Astrocyte (in vitro differentiated cells and primary cell): ENCODE results near the gene CAND1. TPM values are rescaled to one million over a fixed set of nuclear protein-coding genes. Genes with fewer than 3 reads are reported as not detected.

Source experiments
- DNase-seq: peaks from one replicate; pipeline ENCODE4 v3.0.0-alpha.2; 2010; ENCODE audit warnings: low read depth
- FAIRE-seq: peaks from 2 replicates; lab custom pipeline; 2011; peaks lifted over from hg19 to GRCh38; lab: Jason Lieb, UNC
- H2AFZ ChIP-seq: 2 replicates; pipeline ENCODE4 v1.6.0; 2012; ENCODE audit warnings: low read depth, low read length, inconsistent platforms
- H3K27ac ChIP-seq: 2 replicates; pipeline ENCODE4 v1.5.1; 2011; ENCODE audit warnings: low read depth, low read length, inconsistent platforms
- H3K27me3 ChIP-seq: 2 replicates; pipeline ENCODE4 v1.6.0; 2011; ENCODE audit warnings: low read length, inconsistent platforms; ENCODE audit not compliant: insufficient read depth
- H3K36me3 ChIP-seq: 2 replicates; pipeline ENCODE4 v1.5.1; 2011; ENCODE audit warnings: low read length, inconsistent platforms; ENCODE audit not compliant: insufficient read depth
- H3K4me1 ChIP-seq: 2 replicates; pipeline ENCODE4 v1.5.1; 2011; ENCODE audit warnings: low read length, inconsistent platforms; ENCODE audit not compliant: insufficient read depth
- H3K4me2 ChIP-seq: 2 replicates; pipeline ENCODE4 v1.6.0; 2012; ENCODE audit warnings: low read length, inconsistent platforms
- H3K4me3 ChIP-seq: 2 replicates; pipeline ENCODE4 v1.5.1; 2011; ENCODE audit warnings: low read depth, mild to moderate bottlenecking, low read length, inconsistent platforms; ENCODE audit not compliant: insufficient read depth
- H3K79me2 ChIP-seq: 2 replicates; pipeline ENCODE4 v1.6.0; 2012; ENCODE audit warnings: mild to moderate bottlenecking, low read length, inconsistent platforms; ENCODE audit not compliant: insufficient read depth
- H3K9ac ChIP-seq: 2 replicates; pipeline ENCODE4 v1.6.0; 2012; ENCODE audit warnings: mild to moderate bottlenecking, low read length, inconsistent platforms
- H3K9me3 ChIP-seq: 2 replicates; pipeline ENCODE4 v1.5.1; 2012; ENCODE audit warnings: low read depth, mild to moderate bottlenecking, low read length, inconsistent platforms; ENCODE audit not compliant: insufficient read depth
- H4K20me1 ChIP-seq: 2 replicates; pipeline ENCODE4 v1.6.0; 2012; ENCODE audit warnings: low read length, inconsistent platforms; ENCODE audit not compliant: insufficient read depth
- H3K27ac Mint-ChIP-seq: one replicate; pipeline ENCODE4 v1.8.0; 2021; ENCODE audit warnings: mild to moderate bottlenecking, mixed read lengths; ENCODE audit not compliant: unreplicated experiment
- H3K27me3 Mint-ChIP-seq: one replicate; pipeline ENCODE4 v1.8.0; 2021; ENCODE audit warnings: low read depth, mixed read lengths; ENCODE audit not compliant: unreplicated experiment
- H3K36me3 Mint-ChIP-seq: one replicate; pipeline ENCODE4 v1.8.0; 2021; ENCODE audit warnings: low read depth, mixed read lengths; ENCODE audit not compliant: unreplicated experiment
- H3K4me1 Mint-ChIP-seq: one replicate; pipeline ENCODE4 v1.8.0; 2021; ENCODE audit warnings: low read depth, mixed read lengths; ENCODE audit not compliant: unreplicated experiment
- H3K4me3 Mint-ChIP-seq: one replicate; pipeline ENCODE4 v1.8.0; 2021; ENCODE audit warnings: mild to moderate bottlenecking, moderate library complexity, mixed read lengths; ENCODE audit not compliant: unreplicated experiment
- H3K9me3 Mint-ChIP-seq: one replicate; pipeline ENCODE4 v1.8.0; 2021; ENCODE audit warnings: mild to moderate bottlenecking, mixed read lengths; ENCODE audit not compliant: unreplicated experiment
- CTCF ChIP-seq: IDR thresholded peaks from 2 replicates; pipeline ENCODE4 v1.5.1; 2011; ENCODE audit warnings: low read depth, mild to moderate bottlenecking, inconsistent platforms, low read length, moderate library complexity; ENCODE audit not compliant: insufficient read depth
- EZH2 ChIP-seq: IDR thresholded peaks from 2 replicates; pipeline ENCODE4 v1.6.1; 2012; ENCODE audit warnings: mild to moderate bottlenecking, low read length, inconsistent platforms; ENCODE audit not compliant: insufficient read depth
- total RNA-seq: library from RNA; stranded (reverse); gene quantifications from 2 replicates; pipeline ENCODE4 v1.2.1, GENCODE V29; 2021

The CAND1 gene
- total RNA-seq, 1 donor from 2014 or later, result 176 TPM

DNA sequence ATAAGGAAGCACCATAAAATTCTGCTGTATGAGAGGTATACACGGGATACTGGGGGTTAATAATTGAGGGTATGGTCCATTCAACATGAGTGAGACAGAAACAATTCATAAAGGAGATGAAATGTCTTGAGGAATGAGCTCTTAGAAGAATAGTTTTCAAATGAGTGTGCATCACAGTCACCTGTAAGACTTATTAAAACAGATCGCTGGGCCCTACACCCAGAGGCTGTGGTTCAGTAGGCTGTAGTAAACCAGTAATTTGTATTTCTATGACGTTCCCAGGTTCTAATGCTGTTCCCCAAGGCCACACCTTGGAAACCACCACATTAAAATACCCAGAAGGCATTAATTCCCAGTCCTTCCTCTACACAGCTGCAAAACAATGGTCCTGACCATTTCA is 49.6 kb downstream of the CAND1 start:
- Mint-ChIP-seq H3K36me3 (peaks cover 36% of the 10 kb centered on the region), H3K27me3 (no peaks in the 10 kb centered on the region), H3K27ac (no peak overlapping the region), H3K4me1 (peaks cover 13% of the 10 kb centered on the region), H3K4me3 (no peak overlapping the region), H3K9me3 (peaks cover 3% of the 10 kb centered on the region)
- Histone ChIP-seq H3K27ac (no peak overlapping the region), H3K27me3 (no peaks in the 10 kb centered on the region), H3K4me2 (no peak overlapping the region), H3K9ac (no peak overlapping the region), H2AFZ (no peak overlapping the region), H3K4me1 (no peaks in the 10 kb centered on the region), H3K79me2 (no peaks in the 10 kb centered on the region), H3K36me3 (peaks cover 35% of the 10 kb centered on the region), H3K9me3 (no peaks in the 10 kb centered on the region), H4K20me1 (peaks cover 6% of the 10 kb centered on the region), H3K4me3 (no peak overlapping the region)
- FAIRE-seq (no peak), DNase-seq (no peak)
- no peak for TF ChIP-seq CTCF
- no peak for TF ChIP-seq EZH2

DNA sequence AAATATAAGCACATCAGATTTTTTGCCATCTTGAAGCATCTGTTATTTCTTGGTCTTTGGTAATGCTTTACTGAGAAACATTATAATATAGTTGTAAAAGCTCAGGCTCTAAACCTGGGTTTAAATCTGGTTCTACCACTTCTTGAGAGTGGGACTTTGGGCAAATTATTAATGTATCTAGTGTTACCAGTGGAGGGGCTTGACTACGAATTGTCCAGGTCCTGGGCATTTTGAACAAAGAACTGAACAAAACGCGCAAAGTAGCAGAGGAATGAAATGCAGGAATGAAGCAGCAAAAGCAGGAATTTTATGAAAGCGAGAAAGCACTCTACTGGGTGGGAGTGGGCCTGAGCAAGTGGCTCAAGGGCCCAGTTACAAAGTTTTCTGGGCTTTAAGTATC is 50.8 kb downstream of the CAND1 start:
- Mint-ChIP-seq H3K9me3 (peaks cover 6% of the 10 kb centered on the region), H3K27me3 (no peaks in the 10 kb centered on the region), H3K4me3 (no peak overlapping the region), H3K27ac (peak overlapping the region; percentile 58), H3K4me1 (peaks cover 10% of the 10 kb centered on the region), H3K36me3 (peaks cover 42% of the 10 kb centered on the region)
- Histone ChIP-seq H3K79me2 (no peaks in the 10 kb centered on the region), H3K9ac (no peak overlapping the region), H4K20me1 (peaks cover 6% of the 10 kb centered on the region), H3K27me3 (no peaks in the 10 kb centered on the region), H3K4me2 (no peak overlapping the region), H2AFZ (no peak overlapping the region), H3K27ac (no peak overlapping the region), H3K4me3 (no peak overlapping the region), H3K9me3 (no peaks in the 10 kb centered on the region), H3K4me1 (no peaks in the 10 kb centered on the region), H3K36me3 (peaks cover 27% of the 10 kb centered on the region)
- DNase-seq (no peak), FAIRE-seq (no peak)
- TF ChIP-seq CTCF (no peak), EZH2 (no peak)

GRCh38 chr12:67320614-67321295 is 51.6 kb downstream of the CAND1 start:
- Mint-ChIP-seq H3K4me3 (no peak overlapping the region), H3K4me1 (peaks cover 10% of the 10 kb centered on the region), H3K27ac (peak overlapping the region; percentile 4), H3K9me3 (peaks cover 6% of the 10 kb centered on the region), H3K27me3 (no peaks in the 10 kb centered on the region), H3K36me3 (peaks cover 45% of the 10 kb centered on the region)
- H3K9me3 ChIP-seq, result no peaks in the 10 kb centered on the region
- H2AFZ ChIP-seq, result no peak overlapping the region
- TF ChIP-seq EZH2 (no peak), CTCF (no peak)
- no peak overlapping the region for H3K4me2 ChIP-seq
- peaks cover 6% of the 10 kb centered on the region for H4K20me1 ChIP-seq
- peaks cover 26% of the 10 kb centered on the region for H3K36me3 ChIP-seq
- H3K4me1 ChIP-seq, result no peaks in the 10 kb centered on the region
- no peak for FAIRE-seq
- no peaks in the 10 kb centered on the region for H3K79me2 ChIP-seq
- H3K27me3 ChIP-seq, result no peaks in the 10 kb centered on the region
- no peak overlapping the region for H3K27ac ChIP-seq
- peak; percentile 17 for DNase-seq
- no peak overlapping the region for H3K4me3 ChIP-seq
- H3K9ac ChIP-seq, result no peak overlapping the region
